ENCODE measurements around the gene DNM3.

DNM3 gene

DNA sequence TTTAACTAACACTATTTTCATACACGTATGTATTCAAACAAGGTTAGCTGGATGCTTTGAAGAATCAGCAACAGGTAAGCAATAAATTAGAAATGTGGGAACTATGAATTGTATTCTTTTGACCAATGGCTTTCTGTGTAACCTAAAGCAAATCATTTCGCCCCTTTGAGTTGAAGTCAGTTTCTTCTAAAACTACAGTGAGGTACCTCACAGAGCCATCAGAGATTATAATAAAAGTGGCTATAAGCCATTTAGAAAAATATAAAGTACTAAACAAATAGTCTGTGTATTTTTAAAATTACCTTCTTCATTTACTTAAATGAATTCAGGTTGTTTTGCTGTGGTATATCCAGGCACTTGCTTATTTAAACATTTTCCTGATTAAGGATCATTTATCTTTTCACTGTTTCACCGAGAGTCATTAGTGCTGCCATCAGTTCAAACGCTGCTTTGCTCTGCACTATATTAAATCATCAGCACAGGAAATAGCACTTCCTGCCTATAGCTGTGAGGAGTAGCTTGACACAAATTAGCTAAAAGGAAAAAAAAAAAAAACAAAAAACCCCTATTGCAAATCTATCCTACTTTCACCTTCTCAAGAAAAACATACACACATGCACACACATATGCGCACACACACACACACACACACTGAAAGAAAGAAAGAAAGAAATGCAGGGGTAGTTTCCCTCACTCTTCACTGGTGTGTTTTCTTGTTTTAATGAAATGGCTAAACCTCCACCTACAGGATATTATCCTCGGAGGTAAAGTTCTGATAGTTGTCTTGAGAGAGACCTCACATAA lies 539.3 kb downstream of the DNM3 start:
- peak; percentile 92 to 96 for ATAC-seq

- ATAC-seq: no peak
Observed at GRCh38 chr1:172381946-172382345, 540.6 kb downstream of the DNM3 start.

- no peak for ATAC-seq
Observed at GRCh38 chr1:172382406-172382805, 541.1 kb downstream of the DNM3 start.

DNA sequence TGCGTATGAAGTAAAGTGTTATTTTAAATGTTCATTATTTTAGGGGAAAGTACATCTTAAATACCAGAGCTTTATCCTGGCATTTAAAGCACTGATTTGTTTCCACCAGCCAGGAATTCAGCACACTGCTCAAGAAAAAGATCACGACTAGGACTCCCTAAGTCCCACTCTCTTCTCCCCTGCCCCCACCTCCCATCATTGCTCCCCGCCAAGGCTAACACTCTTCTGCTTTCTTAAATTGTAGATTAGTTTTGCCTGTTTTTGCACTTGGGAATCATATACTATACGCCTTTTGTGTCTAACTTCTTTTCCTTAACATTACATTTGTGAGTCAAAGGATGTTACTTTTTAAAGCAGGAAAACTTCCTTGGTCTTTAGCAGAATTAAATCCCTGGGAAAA lies 541.7 kb downstream of the DNM3 start:
- no peak for ATAC-seq

- ATAC-seq: no peak
Observed at GRCh38 chr1:172383536-172383935, 542.2 kb downstream of the DNM3 start.

- ATAC-seq: no peak
Observed at GRCh38 chr1:172384656-172385055, 543.4 kb downstream of the DNM3 start.

- no peak for ATAC-seq
Observed at GRCh38 chr1:172386046-172386445, 544.7 kb downstream of the DNM3 start.

- no peak for ATAC-seq
Observed at GRCh38 chr1:172388490-172388889, 547.2 kb downstream of the DNM3 start.

DNA sequence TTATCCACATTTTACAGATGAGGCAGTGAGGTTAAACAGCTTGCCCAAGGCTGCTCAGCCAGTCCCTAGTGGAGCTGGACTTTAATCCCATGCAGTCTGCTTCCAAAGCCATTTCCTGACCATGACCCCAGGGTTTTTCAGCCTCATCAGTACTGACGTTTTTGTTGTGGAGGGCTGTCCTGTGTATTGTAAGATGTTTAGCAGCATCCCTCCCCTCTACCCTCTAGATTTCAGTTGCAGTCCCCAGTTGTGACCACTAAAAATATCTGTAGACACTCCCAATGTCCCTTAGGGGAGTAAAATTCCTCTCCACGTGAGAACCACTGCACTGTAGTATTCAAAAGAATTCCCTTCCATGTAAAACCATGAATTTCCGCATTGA lies 549.0 kb downstream of the DNM3 start:
- no peak for ATAC-seq

DNA sequence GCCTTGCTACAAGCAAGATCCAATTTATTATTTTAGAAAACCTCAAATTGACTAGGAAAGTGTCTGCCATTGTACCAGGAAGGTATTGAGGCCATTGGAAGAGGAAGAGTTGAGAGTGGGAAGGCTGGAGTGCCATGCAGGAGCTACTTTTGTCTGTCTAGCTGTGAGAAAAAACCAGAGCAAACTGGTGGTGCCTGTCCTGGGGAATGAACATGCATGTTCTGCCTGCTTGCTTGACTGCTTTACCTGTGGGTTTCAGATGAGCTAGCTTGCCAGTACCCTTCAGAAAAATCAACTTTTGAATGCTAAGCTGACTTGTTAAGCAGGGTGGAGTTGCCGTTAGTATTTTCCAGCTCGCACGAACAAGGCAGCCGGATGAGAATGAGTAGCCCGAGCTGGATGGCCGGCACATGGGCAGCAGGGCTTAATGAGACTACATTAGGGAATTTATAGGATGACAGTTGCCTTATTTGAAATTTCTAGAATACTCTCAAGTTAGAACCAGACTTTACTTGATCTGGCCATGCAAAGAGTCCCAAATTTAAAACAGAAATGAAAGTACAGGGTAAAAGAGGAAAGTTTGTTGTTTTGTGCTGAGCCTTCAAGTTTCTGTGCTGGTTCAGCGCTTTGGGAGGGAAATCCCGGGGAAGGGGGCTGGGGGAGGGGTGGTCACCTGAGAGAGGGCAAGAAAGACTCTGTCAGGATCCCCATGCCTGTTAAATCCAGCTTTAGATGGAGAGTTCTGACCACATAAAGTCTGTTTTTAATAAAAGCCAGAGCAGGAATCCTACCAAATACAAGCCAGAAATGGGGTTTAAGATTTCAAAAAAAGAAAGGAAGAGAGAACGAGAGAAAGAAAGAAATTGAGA lies 549.6 kb downstream of the DNM3 start:
- ATAC-seq: peak in 1 of 2 donors; percentile 10

GRCh38 chr1:172391976-172392375 lies 550.7 kb downstream of the DNM3 start:
- no peak for ATAC-seq

DNA sequence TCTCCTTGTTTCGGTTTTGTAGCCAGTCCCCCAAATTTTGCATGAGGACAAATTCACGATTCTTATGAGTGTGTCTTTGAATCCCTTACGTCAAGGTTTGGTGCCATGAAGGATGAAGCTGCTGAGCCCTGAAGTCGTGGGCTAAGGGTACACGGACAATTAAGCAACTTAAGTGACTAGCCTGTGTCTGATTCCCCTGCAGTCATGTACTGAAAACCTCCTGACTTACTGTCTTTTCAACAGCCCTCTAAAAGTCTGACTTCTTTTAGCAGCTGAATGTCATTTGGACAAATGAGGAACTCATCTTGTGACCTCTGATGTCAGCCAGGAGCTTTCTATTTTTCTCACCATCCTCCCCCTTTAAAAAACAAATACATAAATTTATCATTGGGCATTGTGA lies 552.1 kb downstream of the DNM3 start:
- no peak for ATAC-seq

GRCh38 chr1:172394141-172394751 lies 552.9 kb downstream of the DNM3 start:
- peak; percentile 85 to 91 for ATAC-seq

- ATAC-seq: peak; percentile 7 to 17
Observed at GRCh38 chr1:172394811-172395210, 553.5 kb downstream of the DNM3 start.

GRCh38 chr1:172395576-172395975 lies 554.3 kb downstream of the DNM3 start:
- ATAC-seq: no peak

- ATAC-seq: peak; percentile 62 to 72
Observed at GRCh38 chr1:172397221-172397620, 555.9 kb downstream of the DNM3 start.

DNA sequence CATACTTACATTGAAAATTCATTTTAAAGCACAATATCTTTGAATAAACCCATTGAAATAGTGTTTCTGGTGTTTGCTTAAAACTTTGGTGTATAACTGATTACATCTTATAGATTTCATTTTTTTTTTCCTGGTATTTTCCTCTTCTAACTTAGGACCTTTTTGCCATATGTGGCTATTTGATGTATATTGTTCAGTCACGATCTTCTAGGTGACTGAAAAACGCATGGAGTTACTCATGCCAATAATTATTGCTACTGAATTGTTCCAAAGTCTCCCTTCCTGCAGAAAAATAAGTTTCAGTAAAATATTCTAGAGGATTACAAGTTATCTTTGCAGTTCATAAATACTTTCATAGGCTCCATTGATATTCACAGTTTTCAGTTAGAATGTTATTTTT lies 556.3 kb downstream of the DNM3 start:
- no peak for ATAC-seq

GRCh38 chr1:172398193-172398592 lies 556.9 kb downstream of the DNM3 start:
- ATAC-seq: no peak

DNA sequence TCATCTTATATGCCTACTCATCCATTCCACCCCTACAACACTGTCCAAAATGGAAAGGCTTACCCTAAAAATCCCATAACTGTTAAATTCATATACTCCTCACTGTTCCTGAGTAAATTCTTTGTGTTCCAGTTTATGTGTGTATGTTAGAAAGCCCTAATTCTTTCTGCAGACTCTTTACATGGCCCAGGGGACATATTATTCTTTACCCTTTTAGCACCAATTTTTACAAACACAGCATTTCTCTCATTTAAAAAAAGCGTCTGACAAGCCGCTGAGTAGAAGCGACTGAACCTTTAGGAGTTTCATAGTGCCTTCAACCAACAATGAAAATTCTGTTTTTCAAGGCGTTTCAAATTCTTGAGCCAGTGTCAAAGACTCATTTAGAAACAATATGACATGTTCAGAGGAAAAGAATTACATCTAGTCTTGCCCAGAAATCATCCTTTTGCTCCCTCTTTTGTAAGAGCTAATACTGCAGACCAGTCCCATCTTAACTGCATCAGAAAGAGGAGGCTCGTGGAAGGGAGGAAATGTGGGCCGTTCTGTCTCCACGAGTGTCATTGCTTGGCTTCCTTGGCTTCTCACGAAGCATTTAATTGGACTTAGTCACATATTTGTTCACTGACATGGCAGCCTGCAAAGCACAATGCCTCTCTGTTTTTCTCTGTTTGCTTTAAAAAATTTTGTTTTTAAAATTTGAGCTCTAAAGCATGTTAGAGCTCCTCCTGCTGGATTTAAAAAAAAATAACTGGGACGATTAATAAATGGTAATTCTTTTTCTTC lies 557.9 kb downstream of the DNM3 start:
- ATAC-seq: peak; percentile 45 to 59

GRCh38 chr1:172399756-172400721 lies 558.7 kb downstream of the DNM3 start:
- no peak for ATAC-seq

- no peak for ATAC-seq
Observed at GRCh38 chr1:172400722-172401105, 559.4 kb downstream of the DNM3 start.
